Stimulated activated CD8-positive, alpha-beta memory T cell treated with anti-CD3 and anti-CD28 coated beads, Interleukin-12 subunit alpha, Interleukin-12 subunit beta, amount 100 ng/mL, for 4 hours (primary cell): ENCODE measurements around the gene GSE1.

Experiments
- DNase-seq: peaks from one replicate; pipeline ENCODE4 v3.0.0-alpha.2; 2020; ENCODE audit warnings: low read depth

Gene GSE1

GRCh38 chr16:85680352-85680944 lies 67.3 kb downstream of the GSE1 start:
- DNase-seq: no peak

- DNase-seq: no peak
Observed at GRCh38 chr16:85681255-85681654, 68.1 kb downstream of the GSE1 start.

- DNase-seq: no peak
Observed at GRCh38 chr16:85682516-85682915, 69.4 kb downstream of the GSE1 start.

GRCh38 chr16:85683363-85683762 lies 70.2 kb downstream of the GSE1 start:
- no peak for DNase-seq

- DNase-seq: no peak
Observed at GRCh38 chr16:85685251-85685650, 72.1 kb downstream of the GSE1 start.

- DNase-seq: no peak
Observed at GRCh38 chr16:85686912-85687591, 73.9 kb downstream of the GSE1 start.

GRCh38 chr16:85687651-85688471 lies 74.7 kb downstream of the GSE1 start:
- DNase-seq: no peak

- DNase-seq: peak; percentile 87
Observed at GRCh38 chr16:85688586-85689284, 75.6 kb downstream of the GSE1 start, which contains the start of gene GINS2. GINS2 (minus strand) TSS chr16:85688954; CDS start chr16:85688898, 56 bp downstream.

- DNase-seq: no peak
Observed at GRCh38 chr16:85689285-85689949, 76.3 kb downstream of the GSE1 start.

- no peak for DNase-seq
Observed at GRCh38 chr16:85689950-85690320, 76.8 kb downstream of the GSE1 start.

- DNase-seq: no peak
Observed at GRCh38 chr16:85690469-85691064, 77.4 kb downstream of the GSE1 start.

- DNase-seq: no peak
Observed at GRCh38 chr16:85695196-85696128, 82.3 kb downstream of the GSE1 start.

- no peak for DNase-seq
Observed at GRCh38 chr16:85696781-85697180, 83.7 kb downstream of the GSE1 start.

- no peak for DNase-seq
Observed at GRCh38 chr16:85697431-85697830, 84.3 kb downstream of the GSE1 start.

GRCh38 chr16:85698459-85698891 lies 85.4 kb downstream of the GSE1 start:
- no peak for DNase-seq

- DNase-seq: no peak
Observed at GRCh38 chr16:85698935-85699558, 85.9 kb downstream of the GSE1 start.

- DNase-seq: no peak
Observed at GRCh38 chr16:85699628-85700027, 86.5 kb downstream of the GSE1 start.

- no peak for DNase-seq
Observed at GRCh38 chr16:85704011-85704410, 90.9 kb downstream of the GSE1 start.

GRCh38 chr16:85704900-85705846 lies 92.1 kb downstream of the GSE1 start:
- DNase-seq: no peak
